Memory B cell (primary cell): ENCODE data around the gene WDR76.

Source experiments
- ATAC-seq: fragments of 150-1000 bp; cut with Tn5 transposase; 2 replicates; pipeline ENCODE4 v1.10.0; 2021; ENCODE audit warnings: low read depth, mild to moderate bottlenecking, moderate library complexity
- DNase-seq, 2 donors: peaks; one replicate each; pipeline ENCODE4 v3.0.0; 2022; ENCODE audit warnings: low spot score in 2 of 2
- H3K27ac Mint-ChIP-seq: one replicate; pipeline ENCODE4 v1.8.0; 2022; ENCODE audit warnings: mild to moderate bottlenecking, moderate library complexity, mixed read lengths
- H3K27me3 Mint-ChIP-seq: one replicate; pipeline ENCODE4 v1.8.0; 2022; ENCODE audit warnings: mixed read lengths
- H3K36me3 Mint-ChIP-seq: one replicate; pipeline ENCODE4 v1.8.0; 2022; ENCODE audit warnings: mild to moderate bottlenecking, mixed read lengths
- H3K4me1 Mint-ChIP-seq: one replicate; pipeline ENCODE4 v1.8.0; 2022; ENCODE audit warnings: mixed read lengths
- H3K4me3 Mint-ChIP-seq: one replicate; pipeline ENCODE4 v1.8.0; 2022; ENCODE audit warnings: mild to moderate bottlenecking, moderate library complexity, mixed read lengths
- H3K9me3 Mint-ChIP-seq: one replicate; pipeline ENCODE4 v1.8.0; 2022; ENCODE audit warnings: mixed read lengths

Gene WDR76

GRCh38 chr15:43826508-43827341 is at the start of gene WDR76:
Gene WDR76, plus strand, starts transcription at chr15:43827002. Its CDS starts 31 bp downstream, at chr15:43827033.
- peak; percentile 45 to 52 for DNase-seq
- Mint-ChIP-seq H3K4me3 (peak within 1 kb of the TSS; percentile 85), H3K9me3 (no peaks in the 10 kb centered on the region), H3K27me3 (no peaks in the 10 kb centered on the region), H3K36me3 (peaks cover 2% of the 10 kb centered on the region), H3K27ac (peak within 1 kb of the TSS; percentile 77), H3K4me1 (peaks cover 33% of the 10 kb centered on the region)
- ATAC-seq: peak; percentile 67

GRCh38 chr15:43777267-43777914 is 49.4 kb upstream of the WDR76 start:
- Mint-ChIP-seq H3K4me1 (peaks cover 15% of the 10 kb centered on the region), H3K36me3 (peaks cover 8% of the 10 kb centered on the region), H3K27ac (peak overlapping the region; percentile 90), H3K27me3 (peaks cover 2% of the 10 kb centered on the region), H3K9me3 (no peaks in the 10 kb centered on the region), H3K4me3 (peak overlapping the region; percentile 93)
- peak; percentile 53 for ATAC-seq
- DNase-seq: peak; percentile 75 to 83

- no peaks in the 10 kb centered on the region for H3K9me3 Mint-ChIP-seq
- peaks cover 3% of the 10 kb centered on the region for H3K36me3 Mint-ChIP-seq
- H3K4me3 Mint-ChIP-seq: no peak overlapping the region
- H3K4me1 Mint-ChIP-seq: peaks cover 17% of the 10 kb centered on the region
- no peak for ATAC-seq
- no peak for DNase-seq
- peaks cover 2% of the 10 kb centered on the region for H3K27me3 Mint-ChIP-seq
- H3K27ac Mint-ChIP-seq: no peak overlapping the region
These were observed 47.8 kb upstream of the WDR76 start for GRCh38 chr15:43779016-43779415.

GRCh38 chr15:43789409-43789808 is 37.4 kb upstream of the WDR76 start:
- peak; percentile 39 for ATAC-seq
- H3K4me3 Mint-ChIP-seq: peak overlapping the region; percentile 71
- H3K27ac Mint-ChIP-seq: peak overlapping the region; percentile 90
- DNase-seq: peak in 1 of 2 donors; percentile 26
- peaks cover 10% of the 10 kb centered on the region for H3K36me3 Mint-ChIP-seq
- peaks cover 3% of the 10 kb centered on the region for H3K27me3 Mint-ChIP-seq
- no peaks in the 10 kb centered on the region for H3K9me3 Mint-ChIP-seq
- peaks cover 22% of the 10 kb centered on the region for H3K4me1 Mint-ChIP-seq

- H3K36me3 Mint-ChIP-seq: peaks cover 23% of the 10 kb centered on the region
- no peaks in the 10 kb centered on the region for H3K27me3 Mint-ChIP-seq
- peak within 1 kb of the TSS; percentile 95 for H3K4me3 Mint-ChIP-seq
- H3K27ac Mint-ChIP-seq: peak within 1 kb of the TSS; percentile 96
- no peaks in the 10 kb centered on the region for H3K9me3 Mint-ChIP-seq
- H3K4me1 Mint-ChIP-seq: peaks cover 30% of the 10 kb centered on the region
- DNase-seq (peak; percentile 92 to 97), ATAC-seq (peak; percentile 84)
These were observed 34.6 kb upstream of the WDR76 start, which contains the start of gene SERF2 for GRCh38 chr15:43791993-43792760. Gene SERF2, plus strand, starts transcription at chr15:43792320. Its CDS starts 57 bp downstream, at chr15:43792377.

- no peak for DNase-seq
- H3K36me3 Mint-ChIP-seq: peaks cover 23% of the 10 kb centered on the region
- H3K27me3 Mint-ChIP-seq: no peaks in the 10 kb centered on the region
- H3K4me3 Mint-ChIP-seq: peak overlapping the region; percentile 95
- no peak for ATAC-seq
- H3K9me3 Mint-ChIP-seq: no peaks in the 10 kb centered on the region
- peak overlapping the region; percentile 96 for H3K27ac Mint-ChIP-seq
- H3K4me1 Mint-ChIP-seq: peaks cover 30% of the 10 kb centered on the region
These were observed 33.9 kb upstream of the WDR76 start for GRCh38 chr15:43792761-43793476.

- Mint-ChIP-seq H3K9me3 (no peaks in the 10 kb centered on the region), H3K27ac (peak overlapping the region; percentile 96), H3K4me3 (peak overlapping the region; percentile 95), H3K4me1 (peaks cover 30% of the 10 kb centered on the region), H3K27me3 (no peaks in the 10 kb centered on the region), H3K36me3 (peaks cover 26% of the 10 kb centered on the region)
- DNase-seq (no peak), ATAC-seq (no peak)
These were observed 33.2 kb upstream of the WDR76 start for GRCh38 chr15:43793647-43794046.

- peak overlapping the region; percentile 42 for H3K27ac Mint-ChIP-seq
- H3K27me3 Mint-ChIP-seq: no peaks in the 10 kb centered on the region
- peaks cover 33% of the 10 kb centered on the region for H3K36me3 Mint-ChIP-seq
- peak overlapping the region; percentile 49 for H3K4me3 Mint-ChIP-seq
- H3K4me1 Mint-ChIP-seq: peaks cover 32% of the 10 kb centered on the region
- DNase-seq (no peak), ATAC-seq (no peak)
- no peaks in the 10 kb centered on the region for H3K9me3 Mint-ChIP-seq
These were observed 32.3 kb upstream of the WDR76 start for GRCh38 chr15:43794269-43795037.

GRCh38 chr15:43795197-43795596 is 31.6 kb upstream of the WDR76 start:
- peaks cover 36% of the 10 kb centered on the region for H3K4me1 Mint-ChIP-seq
- ATAC-seq (no peak), DNase-seq (no peak)
- H3K9me3 Mint-ChIP-seq: no peaks in the 10 kb centered on the region
- H3K27me3 Mint-ChIP-seq: no peaks in the 10 kb centered on the region
- H3K36me3 Mint-ChIP-seq: peaks cover 36% of the 10 kb centered on the region
- H3K4me3 Mint-ChIP-seq: no peak overlapping the region
- no peak overlapping the region for H3K27ac Mint-ChIP-seq

GRCh38 chr15:43795997-43796396 is 30.8 kb upstream of the WDR76 start:
- Mint-ChIP-seq H3K36me3 (peaks cover 40% of the 10 kb centered on the region), H3K4me3 (no peak overlapping the region), H3K4me1 (peaks cover 42% of the 10 kb centered on the region), H3K9me3 (no peaks in the 10 kb centered on the region), H3K27ac (no peak overlapping the region), H3K27me3 (no peaks in the 10 kb centered on the region)
- DNase-seq (no peak), ATAC-seq (no peak)

GRCh38 chr15:43796566-43796965 is 30.2 kb upstream of the WDR76 start:
- Mint-ChIP-seq H3K4me1 (peaks cover 45% of the 10 kb centered on the region), H3K9me3 (no peaks in the 10 kb centered on the region), H3K27ac (no peak overlapping the region), H3K27me3 (no peaks in the 10 kb centered on the region), H3K36me3 (peaks cover 40% of the 10 kb centered on the region), H3K4me3 (no peak overlapping the region)
- ATAC-seq (no peak), DNase-seq (no peak)

GRCh38 chr15:43799209-43799944 is 27.4 kb upstream of the WDR76 start:
- DNase-seq: no peak
- Mint-ChIP-seq H3K4me3 (peak overlapping the region; percentile 24), H3K27ac (peak overlapping the region; percentile 17), H3K4me1 (peaks cover 34% of the 10 kb centered on the region), H3K27me3 (no peaks in the 10 kb centered on the region), H3K9me3 (no peaks in the 10 kb centered on the region), H3K36me3 (peaks cover 31% of the 10 kb centered on the region)
- ATAC-seq: no peak
